Epithelial cell of proximal tubule (primary cell): ENCODE data around the gene VPS16. TPM values are rescaled to one million over a fixed set of nuclear protein-coding genes. Genes with fewer than 3 reads are reported as not detected.

Source experiments
- DNase-seq: peaks from one replicate; pipeline ENCODE4 v3.0.0-alpha.2; 2011; ENCODE audit warnings: low read depth
- H3K4me3 ChIP-seq: 2 replicates; pipeline ENCODE4 v1.5.1; 2011; ENCODE audit warnings: low read depth, mild to moderate bottlenecking, low read length
- CTCF ChIP-seq: conservative IDR thresholded peaks from 2 replicates; pipeline ENCODE4 v1.5.1; 2012; ENCODE audit warnings: low read depth, mild to moderate bottlenecking, low read length
- total RNA-seq: library from RNA; depleted of rRNA; stranded (reverse); fragments of >200 nt; gene quantifications from 2 replicates; pipeline ENCODE4 v1.2.3, GENCODE V29; 2015

VPS16 gene
- total RNA-seq, 1 donor from 2014 or later, result 18.1 TPM

- DNase-seq, result peak; percentile 56
- H3K4me3 ChIP-seq, result no peak overlapping the region
- TF ChIP-seq CTCF, result no peak
These were observed 30.9 kb upstream of the VPS16 start for GRCh38 chr20:2809690-2810089.

GRCh38 chr20:2812189-2812588 lies 28.4 kb upstream of the VPS16 start:
- no peak for TF ChIP-seq CTCF
- DNase-seq, result no peak
- H3K4me3 ChIP-seq, result no peak overlapping the region

- DNase-seq, result no peak
- TF ChIP-seq CTCF, result no peak
These were observed 26.5 kb upstream of the VPS16 start for GRCh38 chr20:2814076-2814475.

GRCh38 chr20:2814587-2815051 lies 25.9 kb upstream of the VPS16 start, which contains the start of gene C20orf141:
C20orf141 (plus strand) TSS chr20:2814987; CDS start chr20:2815185, 198 bp downstream.
- DNase-seq, result peak; percentile 83
- TF ChIP-seq CTCF, result no peak
- H3K4me3 ChIP-seq, result no peak within 1 kb of the TSS

More at GRCh38 chr20:2814076-2814475, 26.5 kb upstream of the VPS16 start:
- H3K4me3 ChIP-seq, result no peak overlapping the region

- TF ChIP-seq CTCF, result no peak
- no peak overlapping the region for H3K4me3 ChIP-seq
- DNase-seq, result no peak
These were observed 25.2 kb upstream of the VPS16 start for GRCh38 chr20:2815242-2815900.

- no peak within 1 kb of the TSS for H3K4me3 ChIP-seq
- DNase-seq, result no peak
- no peak for TF ChIP-seq CTCF
These were observed 24.4 kb upstream of the VPS16 start, which contains the start of gene TMEM239 for GRCh38 chr20:2816030-2816582. TMEM239 (plus strand) TSS chr20:2816364; CDS start chr20:2816555, 191 bp downstream.
